ENCODE measurements around the gene FAM169A.
"Not testable (repeated sequence)": the region's sequence is repeated elsewhere in the genome, so short reads cannot be mapped to it uniquely, and the experiment has no call there.

The FAM169A gene

GRCh38 chr5:74791669-74792068 is 74.5 kb downstream of the FAM169A start:
- DNase-seq: not testable (repeated sequence)

- no peak for DNase-seq
Observed at GRCh38 chr5:74787424-74787823, 78.8 kb downstream of the FAM169A start.

- no peak for DNase-seq
Observed at GRCh38 chr5:74786851-74787250, 79.3 kb downstream of the FAM169A start.

- no peak for DNase-seq
Observed at GRCh38 chr5:74778609-74779008, 87.6 kb downstream of the FAM169A start.

- DNase-seq: no peak
Observed at GRCh38 chr5:74772359-74772758, 93.8 kb downstream of the FAM169A start.

GRCh38 chr5:74767579-74767913 is 98.6 kb downstream of the FAM169A start:
- peak; percentile 24 for DNase-seq

GRCh38 chr5:74766849-74767578 is 99.2 kb downstream of the FAM169A start, which contains the start of the genes GFM2 and NSA2:
TSS of gene GFM2 (minus strand) at chr5:74767117. CDS start at chr5:74763742, 3,375 bp downstream.
TSS of gene NSA2 (plus strand) at chr5:74767249. CDS start at chr5:74767361, 112 bp downstream.
- peak; percentile 95 for DNase-seq

- peak; percentile 7 for DNase-seq
Observed at GRCh38 chr5:74766418-74766848, 99.8 kb downstream of the FAM169A start.

GRCh38 chr5:74765929-74766328 is 100.3 kb downstream of the FAM169A start:
- DNase-seq: no peak

- no peak for DNase-seq
Observed at GRCh38 chr5:74765201-74765600, 101.0 kb downstream of the FAM169A start.

- no peak for DNase-seq
Observed at GRCh38 chr5:74763504-74763903, 102.7 kb downstream of the FAM169A start.

GRCh38 chr5:74762599-74762998 is 103.6 kb downstream of the FAM169A start:
- peak; percentile 39 for DNase-seq

- no peak for DNase-seq
Observed at GRCh38 chr5:74761241-74761640, 104.9 kb downstream of the FAM169A start.

- DNase-seq: not testable (repeated sequence)
Observed at GRCh38 chr5:74748742-74749141, 117.4 kb downstream of the FAM169A start.

- no peak for DNase-seq
Observed at GRCh38 chr5:74738406-74738805, 127.8 kb downstream of the FAM169A start.

GRCh38 chr5:74736759-74737158 is 129.4 kb downstream of the FAM169A start:
- no peak for DNase-seq

Data from activated CD4-positive, alpha-beta T cell treated with anti-CD3 and anti-CD28 coated beads for 48 hours (primary cell).